ENCODE data around the gene IL13RA1. TPM values are rescaled to one million over a fixed set of nuclear protein-coding genes. Genes with fewer than 3 reads are reported as not detected.
"Not testable (repeated sequence)": the region's sequence is repeated elsewhere in the genome, so short reads cannot be mapped to it uniquely, and the experiment has no call there.

The IL13RA1 gene
- total RNA-seq, 1 experiment from 2014 or later: 32.2 TPM

GRCh38 chrX:118729042-118729652, 1.7 kb downstream of the IL13RA1 start:
- no peak for DNase-seq (ENCODE audit: low read depth)

- peak; percentile 56 for DNase-seq (ENCODE audit: low read depth)
Observed at GRCh38 chrX:118730500-118731247, 3.3 kb downstream of the IL13RA1 start.

GRCh38 chrX:118732551-118732950, 5.1 kb downstream of the IL13RA1 start:
- DNase-seq (ENCODE audit: low read depth): not testable (repeated sequence)

DNA sequence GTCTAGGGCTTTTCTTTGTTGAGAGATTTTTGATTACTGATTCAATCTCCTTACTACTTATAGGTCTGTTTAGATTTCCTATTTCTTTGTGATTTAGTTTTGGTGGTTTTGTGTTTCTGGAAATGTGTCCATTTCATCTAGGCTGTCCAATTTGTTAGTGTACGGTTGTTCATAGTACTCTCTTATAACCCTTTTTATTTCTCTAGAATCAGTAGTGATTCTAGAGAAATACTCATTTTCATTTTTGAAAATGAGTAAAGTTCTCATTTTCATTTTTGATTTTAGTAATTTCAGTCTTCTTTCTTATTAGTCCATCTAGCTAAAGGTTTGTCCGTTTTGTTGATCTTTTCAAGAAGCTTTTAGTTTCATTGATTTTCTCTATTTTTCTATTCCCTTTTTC, 7.5 kb downstream of the IL13RA1 start:
- no peak for DNase-seq (ENCODE audit: low read depth)

DNA sequence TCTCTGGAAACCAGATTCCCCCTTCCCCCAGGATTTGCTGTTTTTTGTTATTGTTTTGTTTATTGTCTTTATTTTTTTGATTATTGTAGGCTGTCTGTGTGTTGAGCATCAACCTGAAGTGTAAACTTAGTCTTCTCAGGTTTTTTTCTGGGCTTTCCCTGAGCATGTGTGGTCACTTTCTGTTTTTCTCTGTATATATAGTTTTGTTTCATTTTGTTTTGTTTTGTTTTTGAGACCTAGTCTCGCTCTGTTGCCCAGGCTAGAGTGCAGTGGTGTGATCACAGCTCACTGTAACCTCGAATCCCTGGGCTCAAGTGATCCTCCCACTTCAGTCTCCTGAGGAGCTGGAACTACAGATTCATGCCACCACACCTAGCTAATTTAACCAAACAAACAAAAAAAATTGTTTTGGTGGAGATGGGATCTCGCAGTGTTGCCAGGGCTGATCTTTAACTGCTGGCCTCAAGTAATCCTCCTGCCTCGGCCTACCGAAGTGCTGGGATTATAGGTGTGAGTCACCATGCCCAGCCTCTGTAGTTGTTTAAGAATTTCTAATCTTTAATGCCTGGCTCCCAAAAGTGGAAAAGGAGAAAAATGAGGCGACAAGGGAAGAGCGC, 9.1 kb downstream of the IL13RA1 start:
- DNase-seq (ENCODE audit: low read depth): no peak

- no peak for DNase-seq (ENCODE audit: low read depth)
Observed at GRCh38 chrX:118739577-118739976, 12.2 kb downstream of the IL13RA1 start.

- DNase-seq (ENCODE audit: low read depth): no peak
Observed at GRCh38 chrX:118740276-118740889, 13.0 kb downstream of the IL13RA1 start.

GRCh38 chrX:118742176-118742575, 14.8 kb downstream of the IL13RA1 start:
- DNase-seq (ENCODE audit: low read depth): no peak

DNA sequence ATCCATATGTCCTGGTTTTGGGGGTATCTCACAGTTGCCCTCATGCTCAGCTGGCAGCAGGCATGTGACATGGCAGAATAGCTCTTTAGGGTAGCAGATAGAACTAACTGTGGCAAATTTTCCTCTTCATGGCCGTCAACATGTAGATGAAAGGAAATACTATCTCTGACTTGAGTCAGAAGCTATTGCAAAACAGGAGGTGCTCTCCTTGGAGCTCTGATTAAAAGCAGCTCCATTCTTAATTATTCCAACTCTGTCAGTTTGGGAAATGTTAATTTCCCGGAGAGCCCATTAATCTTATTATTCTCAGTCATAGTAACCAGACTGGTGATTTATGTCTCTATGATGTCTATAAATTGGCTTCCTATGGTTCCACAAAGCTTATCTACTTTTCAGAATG, 18.2 kb downstream of the IL13RA1 start:
- DNase-seq (ENCODE audit: low read depth): no peak

- no peak for DNase-seq (ENCODE audit: low read depth)
Observed at GRCh38 chrX:118751950-118752783, 24.8 kb downstream of the IL13RA1 start.

DNA sequence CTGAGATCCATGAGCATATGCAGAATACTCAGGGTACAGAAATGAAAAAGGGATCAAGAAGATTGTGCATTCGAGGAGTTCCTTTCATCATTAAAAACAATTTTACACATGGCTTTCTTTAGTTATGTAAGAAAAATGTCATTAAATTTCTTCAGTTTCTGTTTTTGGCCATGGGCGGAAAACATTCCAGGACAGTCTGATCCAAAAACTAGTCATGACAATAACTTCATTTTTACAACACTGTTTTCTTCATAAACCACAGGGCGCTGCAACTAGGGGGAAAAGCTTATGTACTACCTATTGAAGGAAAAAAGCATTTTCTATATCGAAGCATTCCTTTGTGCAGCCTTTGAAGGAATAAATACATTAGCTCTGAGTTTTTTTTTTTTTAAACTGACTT, 28.2 kb downstream of the IL13RA1 start:
- DNase-seq (ENCODE audit: low read depth): no peak

- no peak for DNase-seq (ENCODE audit: low read depth)
Observed at GRCh38 chrX:118756101-118756500, 28.7 kb downstream of the IL13RA1 start.

- DNase-seq (ENCODE audit: low read depth): no peak
Observed at GRCh38 chrX:118758511-118758910, 31.1 kb downstream of the IL13RA1 start.

- no peak for DNase-seq (ENCODE audit: low read depth)
Observed at GRCh38 chrX:118760025-118760424, 32.6 kb downstream of the IL13RA1 start.

DNA sequence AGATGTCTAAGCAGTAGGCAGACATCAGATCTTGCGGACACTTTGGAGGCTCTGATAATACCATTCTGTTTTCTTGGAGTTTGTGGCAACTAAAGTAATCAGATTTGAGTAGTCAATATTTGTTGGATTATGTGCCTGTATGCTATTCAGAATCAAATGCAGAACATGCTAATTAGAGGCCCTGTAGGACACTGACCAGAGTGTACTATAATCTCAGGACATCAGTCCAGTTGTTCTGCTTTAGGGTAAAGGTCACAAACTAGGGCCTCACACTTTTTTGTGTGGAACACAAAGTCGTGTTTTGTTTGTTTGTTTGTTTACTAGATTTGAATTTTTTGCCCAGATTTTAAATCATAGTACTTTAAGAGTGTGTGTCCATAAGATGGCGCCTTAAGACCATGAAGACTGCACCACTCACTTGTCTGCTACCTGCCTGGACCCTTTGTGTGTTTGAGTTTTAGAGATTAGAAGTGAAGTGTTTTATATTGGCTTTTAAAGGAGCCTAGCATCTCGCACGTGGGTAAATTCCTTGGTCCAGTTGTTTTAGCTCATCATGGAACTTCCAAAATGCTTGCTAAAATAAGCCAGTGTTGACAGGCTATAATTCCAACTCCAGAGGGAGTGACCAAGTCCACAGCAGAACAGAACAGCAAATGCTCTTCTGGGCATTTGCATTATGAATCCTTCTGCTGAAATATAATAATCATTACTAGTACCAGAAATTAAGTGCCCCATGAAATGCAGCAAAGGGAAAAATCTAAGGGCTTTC, 34.7 kb downstream of the IL13RA1 start:
- no peak for DNase-seq (ENCODE audit: low read depth)

- DNase-seq (ENCODE audit: low read depth): no peak
Observed at GRCh38 chrX:118763489-118763888, 36.1 kb downstream of the IL13RA1 start.

DNA sequence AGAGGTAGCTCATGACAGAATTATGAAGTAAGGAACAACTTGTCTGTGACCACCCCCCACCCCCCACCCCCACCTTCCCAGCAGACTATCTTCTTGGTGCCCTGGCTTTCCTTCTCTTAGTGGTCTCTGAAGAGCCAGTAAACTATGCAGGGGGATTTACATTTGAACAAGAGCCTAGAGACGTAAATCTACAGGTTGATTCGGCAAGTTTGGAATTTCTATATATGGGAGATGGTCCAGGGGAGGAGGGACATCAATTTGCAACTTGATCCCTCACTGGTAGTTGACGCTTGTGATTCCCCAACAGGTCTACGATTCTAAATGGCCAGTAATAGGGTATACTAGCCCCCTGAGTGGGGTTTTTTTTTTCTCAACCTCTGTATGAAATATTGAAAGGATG, 36.7 kb downstream of the IL13RA1 start:
- DNase-seq (ENCODE audit: low read depth): no peak

DNA sequence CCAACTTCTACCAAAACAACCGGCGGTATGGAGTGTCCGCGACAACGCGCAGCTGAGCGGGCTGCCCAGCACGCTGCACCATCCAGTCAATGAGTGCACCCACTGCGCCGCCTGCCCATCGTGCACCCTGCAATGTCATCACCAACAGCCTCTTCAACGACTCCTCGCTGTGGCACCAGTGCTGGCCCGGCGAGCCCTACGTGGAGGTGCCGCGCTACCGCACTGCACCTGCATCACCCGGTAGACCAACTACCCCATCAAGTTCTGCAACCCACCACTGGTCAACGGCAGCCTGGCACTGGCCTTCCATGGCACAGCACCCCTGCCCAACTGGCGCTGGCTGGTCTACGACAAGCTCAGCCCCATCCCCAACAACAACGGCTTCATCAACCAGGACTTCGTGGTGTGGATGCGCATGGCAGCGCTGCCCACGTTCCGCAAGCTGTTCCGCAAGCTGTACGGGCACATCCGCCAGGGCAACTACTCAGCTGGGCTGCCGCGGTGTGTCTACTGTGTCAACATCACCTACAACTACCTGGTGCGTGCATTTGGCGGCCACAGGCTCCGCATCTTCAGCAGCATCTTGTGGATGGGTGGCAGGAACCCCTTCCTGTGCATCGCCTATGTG, 42.8 kb downstream of the IL13RA1 start:
- no peak for DNase-seq (ENCODE audit: low read depth)

- DNase-seq (ENCODE audit: low read depth): no peak
Observed at GRCh38 chrX:118772051-118772450, 44.6 kb downstream of the IL13RA1 start.

DNA sequence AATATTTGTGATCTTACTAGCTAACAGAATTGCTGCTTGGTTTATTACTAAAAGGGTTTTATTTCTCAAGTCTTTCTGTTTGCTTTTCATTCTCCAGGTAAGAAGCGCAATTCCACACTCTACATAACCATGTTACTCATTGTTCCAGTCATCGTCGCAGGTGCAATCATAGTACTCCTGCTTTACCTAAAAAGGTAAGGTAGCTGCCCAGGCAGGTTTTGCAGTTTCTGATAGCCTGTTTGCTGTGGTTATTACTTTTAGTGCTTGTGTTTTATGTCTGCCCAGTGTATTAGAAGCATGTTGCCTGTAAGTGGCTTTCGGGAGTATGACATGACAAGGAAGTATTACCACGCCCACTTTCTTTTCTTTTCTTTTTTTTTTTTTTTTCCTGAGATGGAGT, 46.4 kb downstream of the IL13RA1 start:
- no peak for DNase-seq (ENCODE audit: low read depth)

DNA sequence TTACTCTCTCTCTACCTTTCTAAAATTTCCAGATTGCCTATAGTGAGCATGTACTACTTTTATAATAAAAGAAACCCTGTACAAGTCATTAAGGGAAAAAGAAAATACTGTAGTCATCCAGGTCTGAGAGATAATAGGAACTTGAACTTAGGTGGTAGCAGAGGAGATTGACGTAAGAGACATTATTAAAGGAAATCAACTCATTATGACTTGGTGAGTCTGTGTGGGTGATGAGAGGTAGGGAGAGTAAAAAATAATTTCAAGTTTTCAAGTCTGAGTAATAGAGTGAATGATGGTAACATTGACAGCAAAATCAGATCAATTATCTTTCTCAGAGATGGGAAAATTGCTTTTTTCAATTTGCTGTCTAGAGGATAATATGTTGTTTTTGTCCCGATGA, 52.2 kb downstream of the IL13RA1 start:
- no peak for DNase-seq (ENCODE audit: low read depth)
